Tibial artery (tissue), 4 donors: Measurements from ENCODE around the gene RNU6-9.

Source experiments
- DNase-seq, 2 donors: peaks; one replicate each; pipeline ENCODE4 v3.0.0-alpha.2; 2019
- H3K27ac ChIP-seq, 2 donors: fragments of 200-600 bp; sonication (generic) in 1 of 2; 1 replicate in 1 of 2; 2 replicates in 1 of 2; pipeline ENCODE4 v1.5.1; 2018 to 2019; ENCODE audit warnings: mild to moderate bottlenecking in 1 of 2
- H3K27me3 ChIP-seq, 2 donors: fragments of 200-600 bp; sonication (generic) in 1 of 2; one replicate each; pipeline versions ENCODE4 v1.5.1 to v1.6.0; 2016 to 2019
- H3K36me3 ChIP-seq, 3 donors: fragments of 200-600 bp; sonication (generic) in 2 of 3; one replicate each; pipeline ENCODE4 v1.5.1; 2016 to 2019; ENCODE audit warnings: mild to moderate bottlenecking in 2 of 3
- H3K4me1 ChIP-seq, 4 donors: fragments of 200-600 bp; sonication (generic) in 2 of 4; 1 replicate in 3 of 4; 2 replicates in 1 of 4; pipeline ENCODE4 v1.5.1; 2016 to 2019
- H3K4me3 ChIP-seq, 2 donors: fragments of 200-600 bp; sonication (generic) in 1 of 2; 1 replicate in 1 of 2; 2 replicates in 1 of 2; pipeline ENCODE4 v1.5.1; 2018 to 2019; ENCODE audit warnings: mild to moderate bottlenecking in 2 of 2
- H3K9me3 ChIP-seq, 3 donors: fragments of 200-600 bp; sonication (generic) in 1 of 3; one replicate each; pipeline ENCODE4 v1.5.1; 2016 to 2019
- intact Hi-C: fragments of 100-400 bp; cut with DNase I; formaldehyde crosslinking; loops from one replicate; pipeline ENCODE4 v1.15.0; 2023; ENCODE audit warnings: low total_unique reads
- TF ChIP-seq, protein P1 (sequence below), 2 experiments: fragments of 200-600 bp in 1 of 2; fragments of 450-650 bp in 1 of 2; IDR thresholded peaks; one replicate each; pipeline ENCODE4 v1.5.1; 2017 to 2019; ENCODE audit warnings: antibody characterized with exemption in 2 of 2, mild to moderate bottlenecking in 1 of 2, moderate library complexity in 1 of 2

The RNU6-9 gene

DNA sequence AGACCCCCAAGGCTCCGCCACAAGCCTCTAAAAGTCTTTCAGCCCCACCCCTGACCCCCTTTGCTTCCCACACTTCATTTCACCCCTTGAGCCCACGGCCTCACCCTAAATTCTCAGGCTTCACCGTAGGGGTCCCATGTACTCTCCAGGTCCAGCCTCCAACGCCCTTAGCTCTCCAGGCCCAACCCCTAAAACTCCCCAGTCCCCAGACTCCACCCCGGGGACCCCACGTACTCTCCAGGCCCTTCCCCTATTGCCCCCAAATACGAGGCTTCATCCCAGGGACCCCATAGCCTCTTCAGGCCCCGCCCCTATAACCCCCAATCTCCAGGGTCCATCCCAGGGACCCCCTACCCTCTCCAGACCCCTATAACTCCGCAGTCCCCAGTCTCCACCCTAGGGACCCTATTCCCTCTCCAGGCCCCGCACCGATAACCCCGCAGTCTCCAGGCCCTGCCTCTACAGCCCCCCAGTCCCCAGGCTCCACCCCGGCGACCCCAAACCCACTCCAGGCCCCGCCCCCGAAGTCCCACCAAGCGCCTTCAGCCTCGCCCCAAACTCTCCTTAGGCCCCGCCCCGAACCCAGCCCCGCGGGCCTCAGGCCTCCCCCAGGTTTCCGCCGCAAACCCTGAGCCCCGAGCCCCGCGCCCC lies 916 bp upstream of the RNU6-9 start:
- H3K27ac ChIP-seq, result peak overlapping the region; percentile 79 to 94
- TF ChIP-seq, protein P1, sequence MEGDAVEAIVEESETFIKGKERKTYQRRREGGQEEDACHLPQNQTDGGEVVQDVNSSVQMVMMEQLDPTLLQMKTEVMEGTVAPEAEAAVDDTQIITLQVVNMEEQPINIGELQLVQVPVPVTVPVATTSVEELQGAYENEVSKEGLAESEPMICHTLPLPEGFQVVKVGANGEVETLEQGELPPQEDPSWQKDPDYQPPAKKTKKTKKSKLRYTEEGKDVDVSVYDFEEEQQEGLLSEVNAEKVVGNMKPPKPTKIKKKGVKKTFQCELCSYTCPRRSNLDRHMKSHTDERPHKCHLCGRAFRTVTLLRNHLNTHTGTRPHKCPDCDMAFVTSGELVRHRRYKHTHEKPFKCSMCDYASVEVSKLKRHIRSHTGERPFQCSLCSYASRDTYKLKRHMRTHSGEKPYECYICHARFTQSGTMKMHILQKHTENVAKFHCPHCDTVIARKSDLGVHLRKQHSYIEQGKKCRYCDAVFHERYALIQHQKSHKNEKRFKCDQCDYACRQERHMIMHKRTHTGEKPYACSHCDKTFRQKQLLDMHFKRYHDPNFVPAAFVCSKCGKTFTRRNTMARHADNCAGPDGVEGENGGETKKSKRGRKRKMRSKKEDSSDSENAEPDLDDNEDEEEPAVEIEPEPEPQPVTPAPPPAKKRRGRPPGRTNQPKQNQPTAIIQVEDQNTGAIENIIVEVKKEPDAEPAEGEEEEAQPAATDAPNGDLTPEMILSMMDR (IDR thresholded peaks at IDR 0.05), result no peak
- H3K9me3 ChIP-seq, result no peaks in the 10 kb centered on the region
- peaks cover 0 to 24% (median 8%) of the 10 kb centered on the region in 4 donors for H3K4me1 ChIP-seq
- intact Hi-C loops, result no loop called here
- no peak for DNase-seq
- H3K27me3 ChIP-seq, result no peaks in the 10 kb centered on the region
- peak overlapping the region; percentile 62 to 87 for H3K4me3 ChIP-seq
- H3K36me3 ChIP-seq, result peaks cover 6 to 48% (median 31%) of the 10 kb centered on the region in 3 donors

DNA sequence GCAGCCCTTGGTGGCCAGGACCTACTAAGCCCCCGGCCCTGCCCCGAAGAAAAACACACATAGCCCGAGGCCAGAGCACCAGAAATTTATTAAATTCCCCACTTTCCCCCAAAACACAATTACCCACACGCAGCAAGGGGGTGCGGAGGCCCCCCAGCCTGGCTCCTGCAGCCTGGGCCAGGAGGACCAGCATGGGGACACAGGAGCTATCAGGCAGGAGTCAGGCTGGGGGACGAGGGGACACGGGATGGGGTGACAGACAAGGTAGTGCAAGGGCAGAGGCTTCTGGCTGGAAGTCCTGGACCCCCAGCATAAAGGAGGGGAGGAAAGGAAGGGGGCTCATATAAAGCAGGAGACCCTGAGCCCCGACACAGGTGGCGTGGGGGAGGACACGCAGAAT lies 3.1 kb downstream of the RNU6-9 start:
- DNase-seq, result no peak
- Histone ChIP-seq H3K9me3 (no peaks in the 10 kb centered on the region), H3K36me3 (peaks cover 0 to 42% (median 29%) of the 10 kb centered on the region in 3 donors), H3K27me3 (no peaks in the 10 kb centered on the region), H3K4me1 (peaks cover 0 to 15% (median 6%) of the 10 kb centered on the region in 4 donors), H3K4me3 (no peak overlapping the region), H3K27ac (no peak overlapping the region)
- intact Hi-C loops, result no loop called here
- TF ChIP-seq, protein P1 (IDR thresholded peaks at IDR 0.05), result no peak

DNA sequence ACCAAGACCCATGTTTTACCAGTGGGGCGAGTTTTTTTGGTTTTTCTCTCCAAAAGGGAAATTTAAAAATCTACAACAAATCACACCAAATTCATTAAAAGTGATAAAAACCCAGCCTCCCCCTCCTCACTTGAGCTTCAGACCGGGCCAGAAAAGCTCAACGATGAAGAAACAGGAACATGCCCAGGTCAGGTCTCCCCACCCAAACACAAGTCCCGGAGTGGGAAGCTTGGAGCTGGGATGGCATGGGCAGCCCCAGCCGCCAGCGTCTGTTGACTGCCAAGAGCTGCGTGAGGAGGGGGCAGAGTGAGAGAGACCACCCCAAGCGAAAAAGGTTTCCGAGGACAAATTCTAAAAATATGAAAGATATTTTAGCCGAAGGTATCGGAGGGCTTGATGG lies 3.7 kb downstream of the RNU6-9 start:
- Histone ChIP-seq H3K9me3 (no peaks in the 10 kb centered on the region), H3K4me1 (peaks cover 0 to 11% (median 3%) of the 10 kb centered on the region in 4 donors), H3K27ac (no peak overlapping the region), H3K4me3 (no peak overlapping the region), H3K27me3 (no peaks in the 10 kb centered on the region), H3K36me3 (peaks cover 0 to 48% (median 35%) of the 10 kb centered on the region in 3 donors)
- TF ChIP-seq, protein P1 (IDR thresholded peaks at IDR 0.05), result no peak
- intact Hi-C loops, result no loop called here
- no peak for DNase-seq

DNA sequence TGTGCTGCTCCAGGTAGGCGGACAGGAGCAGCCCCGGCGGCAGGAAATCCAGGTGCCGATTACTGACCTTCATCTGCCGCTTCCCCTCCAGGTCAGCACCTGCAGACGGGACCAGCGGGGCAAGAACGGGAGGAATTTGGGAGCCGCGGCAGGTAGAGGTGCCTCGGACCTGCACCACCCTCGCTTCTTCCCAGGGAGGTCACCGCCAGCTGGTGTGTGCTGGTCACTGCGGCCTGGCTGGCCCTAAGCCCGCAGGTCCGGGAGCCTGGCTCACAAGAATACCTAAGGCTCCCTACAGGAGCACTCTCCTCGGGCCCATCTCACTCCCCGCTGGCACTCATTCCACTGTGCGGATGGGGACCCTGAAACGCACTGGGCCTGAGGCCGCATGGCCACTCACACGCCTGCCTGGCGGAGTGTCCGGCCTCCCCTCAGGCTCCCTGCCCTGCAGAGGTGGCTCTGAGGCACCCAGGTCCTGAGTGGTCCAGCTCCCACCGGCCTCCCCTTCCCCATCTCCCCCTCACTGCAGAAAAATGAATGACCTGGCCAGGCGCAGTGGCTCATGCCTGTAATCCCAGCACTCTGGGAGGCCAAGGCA lies 4.3 kb downstream of the RNU6-9 start:
- H3K27me3 ChIP-seq, result no peaks in the 10 kb centered on the region
- no peaks in the 10 kb centered on the region for H3K9me3 ChIP-seq
- intact Hi-C loops, result no loop called here
- H3K27ac ChIP-seq, result no peak overlapping the region
- TF ChIP-seq, protein P1 (IDR thresholded peaks at IDR 0.05), result no peak
- H3K36me3 ChIP-seq, result peaks cover 0 to 49% (median 35%) of the 10 kb centered on the region in 3 donors
- H3K4me1 ChIP-seq, result peaks cover 0 to 5% (median 1%) of the 10 kb centered on the region in 4 donors
- DNase-seq, result no peak
- no peak overlapping the region for H3K4me3 ChIP-seq

DNA sequence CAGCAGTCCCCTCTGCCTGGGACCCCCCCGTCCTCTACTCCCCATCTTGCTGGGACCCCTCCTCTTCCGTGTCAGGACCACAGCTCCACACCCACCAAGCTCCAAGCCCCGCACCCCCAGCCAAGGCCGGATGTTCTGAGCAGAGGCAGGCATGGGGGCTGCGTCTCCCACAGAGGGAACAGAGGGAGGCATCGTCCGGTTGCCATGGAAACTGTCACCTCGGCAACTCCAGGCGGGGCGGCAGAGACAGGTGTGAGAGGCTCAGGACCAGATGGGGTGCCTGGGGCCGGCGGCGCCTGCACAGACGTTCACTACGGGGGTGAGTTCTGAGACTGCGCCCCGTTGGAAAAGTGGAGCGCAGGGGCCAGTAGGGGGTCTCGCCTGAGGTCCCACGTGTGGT lies 5.4 kb downstream of the RNU6-9 start:
- no peak overlapping the region for H3K27ac ChIP-seq
- no peak for DNase-seq
- intact Hi-C loops, result no loop called here

More for the DNA sequence above, 5.4 kb downstream of the RNU6-9 start:
- Histone ChIP-seq H3K9me3 (no peaks in the 10 kb centered on the region), H3K27me3 (no peaks in the 10 kb centered on the region), H3K36me3 (peaks cover 0 to 49% (median 35%) of the 10 kb centered on the region in 3 donors), H3K4me1 (peaks cover 0 to 7% (median 2%) of the 10 kb centered on the region in 4 donors), H3K4me3 (no peak overlapping the region)
- TF ChIP-seq, protein P1 (IDR thresholded peaks at IDR 0.05), result no peak
